ENCODE data around the gene CPEB2.

The CPEB2 gene

GRCh38 chr4:15001248-15001868 lies 923 bp upstream of the CPEB2 start:
- H3K27me3 ChIP-seq (ENCODE audit: insufficient read depth, poor library complexity, severe bottlenecking) = no peaks in the 10 kb centered on the region
- peak overlapping the region; percentile 83 for H3K4me3 ChIP-seq (replicated peaks; ENCODE audit: insufficient read depth, low read length)
- H3K27ac ChIP-seq (replicated peaks) = peak overlapping the region; percentile 98
- peak in 1 of 2 experiments; percentile 54 for DNase-seq (ENCODE audit: low read depth in 1 of 2, low spot score in 1 of 2)
- TF ChIP-seq REST (IDR thresholded peaks at IDR 0.05; ENCODE audit: insufficient replicate concordance, low read depth) (peak; percentile 77), SPI1 (IDR thresholded peaks at IDR 0.05; ENCODE audit: borderline replicate concordance, low read depth) (no peak)

- H3K4me3 ChIP-seq (replicated peaks; ENCODE audit: insufficient read depth, low read length) = peak overlapping the region; percentile 83
- peak overlapping the region; percentile 98 for H3K27ac ChIP-seq (replicated peaks)
- TF ChIP-seq CTCF (IDR thresholded peaks at IDR 0.05; ENCODE audit: insufficient read depth, low read length) (no peak), SPI1 (IDR thresholded peaks at IDR 0.05; ENCODE audit: borderline replicate concordance, low read depth) (peak; percentile 57)
- no peaks in the 10 kb centered on the region for H3K27me3 ChIP-seq (ENCODE audit: insufficient read depth, poor library complexity, severe bottlenecking)
- DNase-seq (ENCODE audit: low read depth in 1 of 2, low spot score in 1 of 2) = peak in 1 of 2 experiments; percentile 81
These were observed 549 bp downstream of the CPEB2 start for GRCh38 chr4:15002659-15003400.

- TF ChIP-seq POLR2AphosphoS5 (IDR thresholded peaks at IDR 0.05; ENCODE audit: low read depth) (no peak), CTCF (IDR thresholded peaks at IDR 0.05; ENCODE audit: insufficient read depth, low read length) (no peak), REST (IDR thresholded peaks at IDR 0.05; ENCODE audit: insufficient replicate concordance, low read depth) (no peak), GABPA (IDR thresholded peaks at IDR 0.05; ENCODE audit: low read depth) (no peak), SPI1 (IDR thresholded peaks at IDR 0.05; ENCODE audit: borderline replicate concordance, low read depth) (no peak)
- DNase-seq (ENCODE audit: low read depth in 1 of 2, low spot score in 1 of 2) = peak in 1 of 2 experiments; percentile 52
- Histone ChIP-seq H3K27me3 (ENCODE audit: insufficient read depth, poor library complexity, severe bottlenecking) (no peaks in the 10 kb centered on the region), H3K4me3 (replicated peaks; ENCODE audit: insufficient read depth, low read length) (peak overlapping the region; percentile 83), H3K27ac (replicated peaks) (peak overlapping the region; percentile 98)
These were observed 1.2 kb downstream of the CPEB2 start for GRCh38 chr4:15003401-15003890.

- peak overlapping the region; percentile 74 for H3K27ac ChIP-seq (replicated peaks)
- TF ChIP-seq REST (IDR thresholded peaks at IDR 0.05; ENCODE audit: insufficient replicate concordance, low read depth) (no peak), GABPA (IDR thresholded peaks at IDR 0.05; ENCODE audit: low read depth) (no peak), POLR2AphosphoS5 (IDR thresholded peaks at IDR 0.05; ENCODE audit: low read depth) (no peak), CTCF (IDR thresholded peaks at IDR 0.05; ENCODE audit: insufficient read depth, low read length) (no peak), SPI1 (IDR thresholded peaks at IDR 0.05; ENCODE audit: borderline replicate concordance, low read depth) (no peak)
- H3K4me3 ChIP-seq (replicated peaks; ENCODE audit: insufficient read depth, low read length) = peak overlapping the region; percentile 83
- no peaks in the 10 kb centered on the region for H3K27me3 ChIP-seq (ENCODE audit: insufficient read depth, poor library complexity, severe bottlenecking)
- DNase-seq (ENCODE audit: low read depth in 1 of 2, low spot score in 1 of 2) = peak in 1 of 2 experiments; percentile 43
These were observed 1.8 kb downstream of the CPEB2 start for GRCh38 chr4:15003891-15004738.

Data from HL-60 (cell line).